ENCODE results near the gene B4GALNT4.
"Not testable (repeated sequence)": the region's sequence is repeated elsewhere in the genome, so short reads cannot be mapped to it uniquely, and the experiment has no call there.

The B4GALNT4 gene

GRCh38 chr11:369336-370018 lies at the start of gene B4GALNT4:
Gene B4GALNT4, plus strand, starts transcription at chr11:369499. Its CDS starts 305 bp downstream, at chr11:369804.
- no peak for DNase-seq (ENCODE audit: low spot score)

GRCh38 chr11:319888-320273 lies 49.4 kb upstream of the B4GALNT4 start:
- DNase-seq (ENCODE audit: low spot score) = not testable (repeated sequence)

GRCh38 chr11:324156-324555 lies 45.1 kb upstream of the B4GALNT4 start:
- no peak for DNase-seq (ENCODE audit: low spot score)

GRCh38 chr11:324593-325517 lies 44.4 kb upstream of the B4GALNT4 start:
- not testable (repeated sequence) for DNase-seq (ENCODE audit: low spot score)

- DNase-seq (ENCODE audit: low spot score) = no peak
These were observed 43.3 kb upstream of the B4GALNT4 start for GRCh38 chr11:325796-326591.

- DNase-seq (ENCODE audit: low spot score) = no peak
These were observed 42.8 kb upstream of the B4GALNT4 start for GRCh38 chr11:326592-326841.

GRCh38 chr11:326842-327580 lies 42.3 kb upstream of the B4GALNT4 start:
- peak; percentile 68 for DNase-seq (ENCODE audit: low spot score)

- no peak for DNase-seq (ENCODE audit: low spot score)
These were observed 41.7 kb upstream of the B4GALNT4 start for GRCh38 chr11:327581-327923.

GRCh38 chr11:328012-328411 lies 41.3 kb upstream of the B4GALNT4 start:
- DNase-seq (ENCODE audit: low spot score) = no peak

GRCh38 chr11:328516-329100 lies 40.7 kb upstream of the B4GALNT4 start:
- DNase-seq (ENCODE audit: low spot score) = not testable (repeated sequence)

GRCh38 chr11:329886-330253 lies 39.4 kb upstream of the B4GALNT4 start:
- DNase-seq (ENCODE audit: low spot score) = no peak

- DNase-seq (ENCODE audit: low spot score) = no peak
These were observed 39.0 kb upstream of the B4GALNT4 start for GRCh38 chr11:330307-330693.

GRCh38 chr11:330694-331357 lies 38.5 kb upstream of the B4GALNT4 start:
- no peak for DNase-seq (ENCODE audit: low spot score)

GRCh38 chr11:331358-332060 lies 37.8 kb upstream of the B4GALNT4 start:
- no peak for DNase-seq (ENCODE audit: low spot score)

GRCh38 chr11:332651-333480 lies 36.4 kb upstream of the B4GALNT4 start:
- DNase-seq (ENCODE audit: low spot score) = no peak

GRCh38 chr11:333616-334263 lies 35.6 kb upstream of the B4GALNT4 start:
- not testable (repeated sequence) for DNase-seq (ENCODE audit: low spot score)

GRCh38 chr11:334264-334994 lies 34.9 kb upstream of the B4GALNT4 start:
- no peak for DNase-seq (ENCODE audit: low spot score)

All from activated CD4-positive, alpha-beta T cell treated with anti-CD3 and anti-CD28 coated beads, Interleukin-2, Interleukin-4, amounts not matched to agents 100 ng/mL and 50 ng/mL, durations not matched to agents 16 hours and 8 hours (primary cell).